Erythroblast (primary cell): ENCODE measurements around the gene BLID.

ENCODE experiments used
- GATA1 ChIP-seq: IDR thresholded peaks from 2 replicates; pipeline ENCODE4 v1.6.1; 2011; ENCODE audit warnings: low read depth, mild to moderate bottlenecking, control low read depth, low read length, moderate library complexity
- POLR2A ChIP-seq: IDR thresholded peaks from 2 replicates; pipeline ENCODE4 v1.6.1; 2011; ENCODE audit warnings: mild to moderate bottlenecking, low read length

GRCh38 chr11:122074022-122074421 is 42.0 kb downstream of the BLID start:
- TF ChIP-seq POLR2A (no peak), GATA1 (no peak)
